Ovary (tissue), 9 donors: ENCODE results near the gene HSP90AB1. TPM values are rescaled to one million over a fixed set of nuclear protein-coding genes. Genes with fewer than 3 reads are reported as not detected.

Experiments
- DNase-seq, 5 donors: peaks; one replicate each; pipeline ENCODE4 v3.0.0-alpha.2; 2019 to 2020
- H3K27ac ChIP-seq, 2 donors: fragments of 200-600 bp; one replicate each; pipeline versions ENCODE4 v1.5.1 to v1.8.0; 2019 to 2022
- H3K27me3 ChIP-seq: fragments of 200-600 bp; one replicate; pipeline ENCODE4 v1.8.0; 2022
- H3K36me3 ChIP-seq: fragments of 200-600 bp; sonication (generic); one replicate; pipeline ENCODE4 v1.5.1; 2019
- H3K4me1 ChIP-seq: one replicate; pipeline ENCODE4 v1.8.1; 2013; ENCODE audit warnings: mild to moderate bottlenecking, moderate library complexity; ENCODE audit not compliant: insufficient read depth
- H3K4me3 ChIP-seq: fragments of 200-600 bp; sonication (generic); one replicate; pipeline ENCODE4 v1.5.1; 2017
- H3K9me3 ChIP-seq, 2 donors: fragments of 200-600 bp in 1 of 2; sonication (generic) in 1 of 2; one replicate each; pipeline versions ENCODE4 v1.5.1 to v1.8.1; 2013 to 2019; ENCODE audit warnings: mild to moderate bottlenecking in 1 of 2, moderate library complexity in 1 of 2
- EP300 ChIP-seq: sonication (generic); formaldehyde crosslinking; IDR thresholded peaks from one replicate; pipeline ENCODE4 v1.6.1; 2017; ENCODE audit warnings: antibody characterized with exemption
- POLR2A ChIP-seq: fragments of 450-650 bp; IDR thresholded peaks from one replicate; pipeline ENCODE4 v1.6.1; 2017; ENCODE audit warnings: antibody characterized with exemption, mild to moderate bottlenecking, moderate library complexity
- WGBS, 3 donors: extraction: QIAGEN DNeasy Blood & Tissue Kit in 1 of 3; methylation state at CpG; one replicate each; pipeline versions ENCODE4 v1.1.5 to v1.1.7; 2013 to 2017; 5-methylcytosine and 5-hydroxymethylcytosine counted together
- intact Hi-C, 4 donors: fragments of 100-400 bp; cut with DNase I; formaldehyde crosslinking; loops; one replicate each; pipeline versions ENCODE4 v1.11.0 to v1.15.1; 2022 to 2023
- polyA plus RNA-seq, 2 donors: library from polyadenylated mRNA; stranded (reverse); fragments of 200-250 nt in 1 of 2; fragments of 350-450 nt in 1 of 2; fragmentation: Illumina TruSeq in 1 of 2; extraction: RNeasy Lipid Tissue Mini Kit (QIAGEN cat#74804) in 1 of 2; gene quantifications; one replicate each; pipeline ENCODE4 v1.2.3, GENCODE V29; 2013 to 2014
- total RNA-seq, 7 donors: library from RNA; depleted of rRNA in 2 of 7; stranded (reverse); fragments of >200 nt in 2 of 7; fragmentation: NEBNext Ultra II Directional in 3 of 7; extraction: Animal tissue kit (Norgen Biotek cat#: 25700) in 3 of 7; gene quantifications; one replicate each; pipeline versions ENCODE4 v1.1.0 to v1.2.4, GENCODE V29; 2016 to 2023
- TF ChIP-seq, protein P1 (sequence below), 3 donors: fragments of 450-650 bp in 2 of 3; fragments of 200-600 bp in 1 of 3; IDR thresholded peaks; one replicate each; pipeline versions ENCODE4 v1.5.1 to v1.8.0; 2016 to 2022; ENCODE audit warnings: antibody characterized with exemption in 3 of 3, mild to moderate bottlenecking in 1 of 3
- donor health status: DM: no; HTN: no; CAD: no; lungs with moderate emphysema.
- donor health status: DM: no; HTN: no; CAD: no.
- donor health status: Bipolar disorder and iron deficiency.
- donor health status: DM: yes; HTN: yes; CAD: no.
- donor health status: DM: no; HTN: no; CAD: no.
- donor health status: DM: yes; HTN: yes; CAD: no.

Gene HSP90AB1
- total and polyA plus RNA-seq, 9 donors = 820 to 1,905 (median 1,051) TPM

DNA sequence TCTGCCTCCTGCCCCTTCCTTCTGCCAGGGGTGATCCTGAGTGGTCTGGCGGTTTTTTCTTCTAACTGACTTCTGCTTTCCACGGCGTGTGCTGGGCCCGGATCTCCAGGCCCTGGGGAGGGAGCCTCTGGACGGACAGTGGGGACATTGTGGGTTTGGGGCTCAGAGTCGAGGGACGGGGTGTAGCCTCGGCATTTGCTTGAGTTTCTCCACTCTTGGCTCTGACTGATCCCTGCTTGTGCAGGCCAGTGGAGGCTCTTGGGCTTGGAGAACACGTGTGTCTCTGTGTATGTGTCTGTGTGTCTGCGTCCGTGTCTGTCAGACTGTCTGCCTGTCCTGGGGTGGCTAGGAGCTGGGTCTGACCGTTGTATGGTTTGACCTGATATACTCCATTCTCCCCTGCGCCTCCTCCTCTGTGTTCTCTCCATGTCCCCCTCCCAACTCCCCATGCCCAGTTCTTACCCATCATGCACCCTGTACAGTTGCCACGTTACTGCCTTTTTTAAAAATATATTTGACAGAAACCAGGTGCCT lies 13.3 kb upstream of the HSP90AB1 start:
- DNase-seq = peak in 2 of 5 donors; percentile 24 to 29
- 63 to 74% (median 65%) methylated on average over 14 of the region's 14 CpGs for WGBS, 3 donors
- no peaks in the 10 kb centered on the region for H3K36me3 ChIP-seq

DNA sequence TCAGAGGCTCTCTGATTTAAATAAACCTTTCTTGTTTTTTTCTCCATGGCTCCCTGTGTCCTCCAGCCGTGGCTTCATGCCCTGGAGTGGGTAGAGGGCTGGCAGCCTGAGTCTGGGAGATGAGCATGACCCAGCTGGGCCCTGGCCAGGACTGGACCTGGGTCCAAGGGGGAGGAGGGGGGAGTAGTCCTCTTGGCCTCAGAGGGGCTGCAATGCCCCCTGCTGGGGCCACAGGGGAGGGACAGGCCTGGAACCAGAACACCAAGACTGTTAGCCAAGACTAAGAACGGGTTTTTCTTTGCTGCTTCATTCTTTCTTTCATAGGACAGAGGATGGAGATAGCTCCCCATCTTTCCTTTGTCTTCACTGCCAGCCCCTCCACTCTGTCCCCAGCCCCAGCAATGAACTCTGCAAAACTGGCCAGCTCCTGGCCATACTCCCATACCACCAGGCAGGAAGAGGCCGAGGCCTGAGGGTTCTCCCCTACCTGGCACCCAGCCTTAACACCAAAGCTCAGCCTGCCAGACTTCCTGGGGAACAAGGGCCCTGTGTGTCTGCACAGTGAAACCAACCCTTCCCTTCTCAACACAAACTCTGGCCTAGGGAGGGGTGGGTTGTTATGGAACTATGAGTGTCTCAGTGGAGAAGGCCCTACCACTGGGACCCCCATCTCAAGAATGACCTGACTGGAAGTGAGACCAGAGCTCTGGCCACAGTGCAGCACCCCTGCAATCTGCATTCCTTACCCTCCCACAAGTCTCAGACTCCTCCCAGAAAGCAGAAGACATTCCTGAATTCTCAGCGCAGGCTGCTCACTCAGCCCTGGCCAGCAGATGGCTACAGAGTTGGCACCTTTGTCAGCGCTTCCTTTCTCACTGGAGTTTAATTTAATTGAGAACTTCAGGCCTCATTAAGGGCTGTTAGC lies 12.5 kb upstream of the HSP90AB1 start:
- peak; percentile 74 to 87 (median 84) for DNase-seq
- Histone ChIP-seq H3K27ac (peak overlapping the region; percentile 37 to 48), H3K4me3 (no peak overlapping the region), H3K9me3 (no peaks in the 10 kb centered on the region), H3K36me3 (no peaks in the 10 kb centered on the region), H3K27me3 (no peaks in the 10 kb centered on the region), H3K4me1 (peaks cover 10% of the 10 kb centered on the region)
- intact Hi-C loops = loop anchor here (5.0 kb wide), 2 partner anchors 62 to 132 kb away; no protein-coding TSS in a partner anchor
- TF ChIP-seq EP300 = no peak
- TF ChIP-seq, protein P1, sequence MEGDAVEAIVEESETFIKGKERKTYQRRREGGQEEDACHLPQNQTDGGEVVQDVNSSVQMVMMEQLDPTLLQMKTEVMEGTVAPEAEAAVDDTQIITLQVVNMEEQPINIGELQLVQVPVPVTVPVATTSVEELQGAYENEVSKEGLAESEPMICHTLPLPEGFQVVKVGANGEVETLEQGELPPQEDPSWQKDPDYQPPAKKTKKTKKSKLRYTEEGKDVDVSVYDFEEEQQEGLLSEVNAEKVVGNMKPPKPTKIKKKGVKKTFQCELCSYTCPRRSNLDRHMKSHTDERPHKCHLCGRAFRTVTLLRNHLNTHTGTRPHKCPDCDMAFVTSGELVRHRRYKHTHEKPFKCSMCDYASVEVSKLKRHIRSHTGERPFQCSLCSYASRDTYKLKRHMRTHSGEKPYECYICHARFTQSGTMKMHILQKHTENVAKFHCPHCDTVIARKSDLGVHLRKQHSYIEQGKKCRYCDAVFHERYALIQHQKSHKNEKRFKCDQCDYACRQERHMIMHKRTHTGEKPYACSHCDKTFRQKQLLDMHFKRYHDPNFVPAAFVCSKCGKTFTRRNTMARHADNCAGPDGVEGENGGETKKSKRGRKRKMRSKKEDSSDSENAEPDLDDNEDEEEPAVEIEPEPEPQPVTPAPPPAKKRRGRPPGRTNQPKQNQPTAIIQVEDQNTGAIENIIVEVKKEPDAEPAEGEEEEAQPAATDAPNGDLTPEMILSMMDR (IDR thresholded peaks at IDR 0.05) = peak; percentile 69 to 74 (median 71)
- TF ChIP-seq POLR2A = no peak
- 4 to 10% (median 7%) methylated on average over 5 of the region's 5 CpGs for WGBS, 3 donors

More for the DNA sequence above, 13.3 kb upstream of the HSP90AB1 start:
- Histone ChIP-seq H3K4me1 (peaks cover 10% of the 10 kb centered on the region), H3K27me3 (no peaks in the 10 kb centered on the region), H3K4me3 (no peak overlapping the region), H3K27ac (peak overlapping the region; percentile 37 to 48), H3K9me3 (no peaks in the 10 kb centered on the region)
- intact Hi-C loops = loop anchor here in 1 of 4 donors (5.0 kb wide), 1 partner anchor 61 kb away; no protein-coding TSS in a partner anchor
- TF ChIP-seq, protein P1 (IDR thresholded peaks at IDR 0.05) = no peak
- TF ChIP-seq EP300 (no peak), POLR2A (no peak)

DNA sequence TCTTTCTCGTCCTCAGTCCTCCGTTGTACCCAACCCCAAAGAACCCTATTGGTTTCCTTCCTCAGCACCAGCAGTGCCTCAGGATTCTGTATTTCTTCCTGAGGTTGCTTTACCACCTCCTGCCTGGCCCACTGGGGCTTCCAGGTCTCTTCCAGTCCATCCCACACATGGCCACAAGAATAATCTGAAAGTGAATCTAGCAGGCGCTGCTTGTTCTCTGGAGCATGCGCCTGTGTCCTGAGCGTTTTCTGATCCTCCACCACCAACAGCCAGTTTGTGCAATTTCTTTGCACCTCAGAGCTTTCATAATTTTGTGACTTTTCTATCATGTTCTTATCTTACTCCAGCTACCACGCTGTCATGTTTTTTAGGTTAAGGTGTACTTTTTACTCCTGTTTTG lies 11.6 kb upstream of the HSP90AB1 start:
- H3K27me3 ChIP-seq = no peaks in the 10 kb centered on the region
- no peak overlapping the region for H3K4me3 ChIP-seq
- DNase-seq = peak in 2 of 5 donors; percentile 15 to 26
- intact Hi-C loops = loop anchor here in 3 of 4 donors (5.0 kb wide), 2 partner anchors 63 to 133 kb away; no protein-coding TSS in a partner anchor
- TF ChIP-seq, protein P1 (IDR thresholded peaks at IDR 0.05) = no peak
- TF ChIP-seq POLR2A (no peak), EP300 (no peak)
- peaks cover 10% of the 10 kb centered on the region for H3K4me1 ChIP-seq
- H3K9me3 ChIP-seq = no peaks in the 10 kb centered on the region
- H3K27ac ChIP-seq = peak overlapping the region in 1 of 2 donors; percentile 48
- H3K36me3 ChIP-seq = no peaks in the 10 kb centered on the region
- WGBS, 3 donors = 65 to 80% (median 79%) methylated on average over 6 of the region's 6 CpGs

DNA sequence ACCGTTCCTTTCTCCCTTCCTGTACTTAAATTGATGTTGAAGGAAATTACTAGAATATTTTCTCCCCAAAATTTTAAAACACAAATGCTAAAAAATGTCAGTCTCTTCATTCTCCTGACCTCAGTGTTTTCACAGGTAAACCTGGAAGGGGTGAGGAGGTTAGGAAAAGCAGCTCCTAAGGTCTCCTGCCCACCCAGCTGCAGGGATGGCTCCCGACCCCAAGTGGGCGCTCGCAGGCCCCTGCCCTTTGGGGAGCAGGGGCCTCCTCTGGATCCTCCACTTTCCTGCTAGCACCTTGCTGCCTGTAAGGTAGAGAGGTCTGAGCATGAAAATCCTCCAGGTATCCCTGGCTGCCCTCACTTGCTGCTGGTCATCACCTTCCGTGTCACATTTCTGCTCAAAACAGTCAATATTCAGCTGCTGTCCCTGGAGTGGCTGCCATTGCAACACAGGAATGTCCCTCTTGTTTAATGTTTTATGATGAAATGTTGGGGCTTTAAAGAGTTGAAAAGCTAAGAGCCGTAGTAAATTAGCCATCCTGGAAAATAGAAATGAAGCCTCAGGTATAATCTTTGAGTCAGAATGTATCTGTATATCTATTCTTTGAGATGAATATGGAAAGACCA lies 10.9 kb upstream of the HSP90AB1 start:
- Histone ChIP-seq H3K4me3 (no peak overlapping the region), H3K4me1 (peaks cover 10% of the 10 kb centered on the region), H3K36me3 (no peaks in the 10 kb centered on the region), H3K9me3 (no peaks in the 10 kb centered on the region), H3K27me3 (no peaks in the 10 kb centered on the region), H3K27ac (no peak overlapping the region)
- TF ChIP-seq, protein P1 (IDR thresholded peaks at IDR 0.05) = no peak
- no peak for TF ChIP-seq POLR2A
- TF ChIP-seq EP300 = no peak
- DNase-seq = peak in 2 of 5 donors; percentile 10 to 21
- WGBS, 3 donors = 90 to 94% (median 93%) methylated on average over 6 of the region's 6 CpGs
- intact Hi-C loops = loop anchor here (2.0 to 5.0 kb wide), 3 partner anchors 13 to 134 kb away; partner anchors contain the start of gene SLC29A1 (in 1 of the 4)
